ENCODE data around the gene CPN1.
"Not testable (repeated sequence)": the region's sequence is repeated elsewhere in the genome, so short reads cannot be mapped to it uniquely, and the experiment has no call there.

The CPN1 gene

GRCh38 chr10:100081075-100082001, at the start of gene CPN1:
TSS of gene CPN1 (minus strand) at chr10:100081869. CDS start at chr10:100081625, 244 bp downstream.
- TF ChIP-seq ZFX (IDR thresholded peaks at IDR 0.05) (no peak), CTCF (conservative IDR thresholded peaks at IDR 0.05) (no peak)
- no peak within 1 kb of the TSS for H3K27ac ChIP-seq

GRCh38 chr10:100130831-100131230, 49.2 kb upstream of the CPN1 start:
- no peak for TF ChIP-seq CTCF (conservative IDR thresholded peaks at IDR 0.05)
- TF ChIP-seq ZFX (IDR thresholded peaks at IDR 0.05): no peak
- no peak overlapping the region for H3K27ac ChIP-seq

- no peak overlapping the region for H3K27ac ChIP-seq
- TF ChIP-seq ZFX (IDR thresholded peaks at IDR 0.05) (no peak), CTCF (conservative IDR thresholded peaks at IDR 0.05) (no peak)
Observed at GRCh38 chr10:100129424-100129823, 47.8 kb upstream of the CPN1 start.

GRCh38 chr10:100128951-100129350, 47.3 kb upstream of the CPN1 start:
- no peak overlapping the region for H3K27ac ChIP-seq
- TF ChIP-seq CTCF (conservative IDR thresholded peaks at IDR 0.05): no peak
- TF ChIP-seq ZFX (IDR thresholded peaks at IDR 0.05): no peak

GRCh38 chr10:100125335-100125734, 43.7 kb upstream of the CPN1 start:
- H3K27ac ChIP-seq: not testable (repeated sequence)

GRCh38 chr10:100124097-100124496, 42.4 kb upstream of the CPN1 start:
- TF ChIP-seq ZFX (IDR thresholded peaks at IDR 0.05): no peak
- no peak for TF ChIP-seq CTCF (conservative IDR thresholded peaks at IDR 0.05)

GRCh38 chr10:100122780-100123179, 41.1 kb upstream of the CPN1 start:
- H3K27ac ChIP-seq: no peak overlapping the region
- no peak for TF ChIP-seq CTCF (conservative IDR thresholded peaks at IDR 0.05)
- TF ChIP-seq ZFX (IDR thresholded peaks at IDR 0.05): no peak

More at GRCh38 chr10:100124097-100124496, 42.4 kb upstream of the CPN1 start:
- no peak overlapping the region for H3K27ac ChIP-seq

GRCh38 chr10:100120550-100120949, 38.9 kb upstream of the CPN1 start:
- TF ChIP-seq ZFX (IDR thresholded peaks at IDR 0.05): no peak
- no peak for TF ChIP-seq CTCF (conservative IDR thresholded peaks at IDR 0.05)

More at GRCh38 chr10:100120550-100120949, 38.9 kb upstream of the CPN1 start:
- no peak overlapping the region for H3K27ac ChIP-seq
